Caco-2 (cell line): ENCODE data around the gene LSM14B. TPM values are rescaled to one million over a fixed set of nuclear protein-coding genes. Genes with fewer than 3 reads are reported as not detected.

Experiments used
- BruUV-seq: library from RNA; stranded (reverse); fragments of 400-500 nt; replicated peaks from 2 replicates; lab custom pipeline; 2021; lab: Mats Ljungman, UMichigan
- CTCF ChIA-PET: fragments of 300-600 bp; sonication (Branson Sonifier 250); formaldehyde crosslinking; loops from one replicate; lab custom pipeline; 2022; ENCODE audit warnings: antibody characterized with exemption; lab: Charles Lee
- POLR2A ChIA-PET: fragments of 300-600 bp; sonication (Branson Sonifier 250); formaldehyde crosslinking; loops from one replicate; lab custom pipeline; 2022; ENCODE audit warnings: antibody characterized with exemption; lab: Charles Lee
- DNase-seq, 2 experiments: peaks; one replicate each; pipeline versions ENCODE4 v3.0.0 to v3.0.0-alpha.2; 2020 to 2022
- H3K27me3 ChIP-seq: replicated peaks from 2 replicates; pipeline ENCODE4 v1.6.0; 2011; ENCODE audit warnings: low read length; ENCODE audit not compliant: control insufficient read depth, insufficient read depth
- H3K36me3 ChIP-seq: 2 replicates; pipeline ENCODE4 v1.5.1; 2011; ENCODE audit warnings: low read length; ENCODE audit not compliant: control insufficient read depth, insufficient read depth
- H3K4me1 ChIP-seq: fragments of 250-450 bp; sonication (Bioruptor Pico); 2 replicates; pipeline ENCODE4 v1.5.1; 2020; ENCODE audit warnings: mild to moderate bottlenecking
- H3K4me3 ChIP-seq: 2 replicates; pipeline ENCODE4 v1.5.1; 2011; ENCODE audit warnings: low read depth, mild to moderate bottlenecking, control low read depth, low read length
- H3K9me3 ChIP-seq: fragments of 250-450 bp; sonication (Bioruptor Pico); 2 replicates; pipeline ENCODE4 v1.5.1; 2020; ENCODE audit warnings: mild to moderate bottlenecking, moderate library complexity
- H3K27ac Mint-ChIP-seq: one replicate; pipeline ENCODE4 v1.8.0; 2022; ENCODE audit warnings: mixed read lengths; ENCODE audit not compliant: unreplicated experiment
- H3K27me3 Mint-ChIP-seq: one replicate; pipeline ENCODE4 v1.8.0; 2022; ENCODE audit warnings: mixed read lengths; ENCODE audit not compliant: insufficient read depth, unreplicated experiment
- H3K36me3 Mint-ChIP-seq: one replicate; pipeline ENCODE4 v1.8.0; 2022; ENCODE audit warnings: mild to moderate bottlenecking, mixed read lengths; ENCODE audit not compliant: insufficient read depth, unreplicated experiment
- H3K4me1 Mint-ChIP-seq: one replicate; pipeline ENCODE4 v1.8.0; 2022; ENCODE audit warnings: low read depth, mixed read lengths; ENCODE audit not compliant: unreplicated experiment
- H3K4me3 Mint-ChIP-seq: one replicate; pipeline ENCODE4 v1.8.0; 2022; ENCODE audit warnings: mild to moderate bottlenecking, moderate library complexity, mixed read lengths; ENCODE audit not compliant: unreplicated experiment
- H3K9me3 Mint-ChIP-seq: one replicate; pipeline ENCODE4 v1.8.0; 2022; ENCODE audit warnings: mixed read lengths; ENCODE audit not compliant: unreplicated experiment
- CTCF ChIP-seq, 2 experiments: fragments of 200-600 bp in 1 of 2; IDR thresholded peaks; 1 replicate in 1 of 2; 2 replicates in 1 of 2; pipeline versions ENCODE4 v1.5.1 to v1.8.0; 2011 to 2022; ENCODE audit warnings: antibody characterized with exemption in 1 of 2, control low read depth in 1 of 2, inconsistent platforms in 1 of 2, low read depth in 1 of 2, low read length in 1 of 2, mild to moderate bottlenecking in 1 of 2, moderate library complexity in 1 of 2; ENCODE audit not compliant: insufficient read depth in 1 of 2, severe bottlenecking in 1 of 2, unreplicated experiment in 1 of 2
- intact Hi-C: fragments of 100-400 bp; cut with micrococcal nuclease; formaldehyde crosslinking; loops from one replicate; pipeline ENCODE4 v1.10.0; 2022; ENCODE audit not compliant: unreplicated experiment
- total RNA-seq: library from RNA; stranded (reverse); gene quantifications from 2 replicates; pipeline ENCODE4 v1.2.3, GENCODE V29; 2022

LSM14B gene
- total RNA-seq, 1 experiment from 2014 or later: 154 TPM

- no TSS peak for BruUV-seq
- Mint-ChIP-seq H3K9me3 (no peaks in the 10 kb centered on the region), H3K4me1 (peaks cover 14% of the 10 kb centered on the region), H3K27me3 (no peaks in the 10 kb centered on the region), H3K4me3 (no peak overlapping the region), H3K27ac (no peak overlapping the region), H3K36me3 (peaks cover 70% of the 10 kb centered on the region)
- Histone ChIP-seq H3K9me3 (no peaks in the 10 kb centered on the region), H3K27me3 (no peaks in the 10 kb centered on the region), H3K4me3 (no peak overlapping the region), H3K4me1 (peaks cover 10% of the 10 kb centered on the region), H3K36me3 (0 out of 2 replicates have a peak, but pooled peaks cover 4% of the 10 kb centered on the region)
- ChIA-PET CTCF (no interaction called here), POLR2A (no interaction called here)
- TF ChIP-seq CTCF (IDR thresholded peaks at IDR 0.05; ENCODE audit: insufficient read depth in 1 of 2, low read depth in 1 of 2, low read length in 1 of 2, severe bottlenecking in 1 of 2, unreplicated experiment in 1 of 2): no peak
- intact Hi-C loops: no loop called here
- DNase-seq: no peak
Observed at GRCh38 chr20:62179162-62179504, 56.9 kb downstream of the LSM14B start.

GRCh38 chr20:62181808-62182207 lies 59.5 kb downstream of the LSM14B start:
- peaks cover 67% of the 10 kb centered on the region for H3K36me3 Mint-ChIP-seq
- H3K4me3 Mint-ChIP-seq: peak overlapping the region; percentile 96
- no peak for DNase-seq
- H3K4me1 Mint-ChIP-seq: peaks cover 23% of the 10 kb centered on the region
- peak overlapping the region; percentile 99 for H3K27ac Mint-ChIP-seq
- no peak for TF ChIP-seq CTCF (IDR thresholded peaks at IDR 0.05; ENCODE audit: insufficient read depth in 1 of 2, low read depth in 1 of 2, low read length in 1 of 2, severe bottlenecking in 1 of 2, unreplicated experiment in 1 of 2)
- BruUV-seq: TSS peak; percentile 86
- CTCF ChIA-PET: no interaction called here
- POLR2A ChIA-PET: no interaction called here
- intact Hi-C loops: loop anchor here (1.0 to 2.0 kb wide), 2 partner anchors 39 to 57 kb away; partner anchors contain the start of genes OSBPL2, PSMA7 and SS18L1
- H3K36me3 ChIP-seq: no peaks in the 10 kb centered on the region
- H3K4me3 ChIP-seq: peak overlapping the region; percentile 80
- no peaks in the 10 kb centered on the region for H3K27me3 Mint-ChIP-seq
- H3K9me3 ChIP-seq: no peaks in the 10 kb centered on the region
- no peaks in the 10 kb centered on the region for H3K27me3 ChIP-seq
- H3K9me3 Mint-ChIP-seq: no peaks in the 10 kb centered on the region
- H3K4me1 ChIP-seq: peaks cover 13% of the 10 kb centered on the region

GRCh38 chr20:62182469-62183425 lies 60.5 kb downstream of the LSM14B start, which contains the start of gene MTG2:
TSS of gene MTG2 (plus strand) at chr20:62183028. CDS start at chr20:62193421, 10,393 bp downstream.
- Mint-ChIP-seq H3K9me3 (no peaks in the 10 kb centered on the region), H3K36me3 (peaks cover 62% of the 10 kb centered on the region), H3K27ac (peak within 1 kb of the TSS; percentile 99), H3K4me1 (peaks cover 30% of the 10 kb centered on the region), H3K4me3 (peak within 1 kb of the TSS; percentile 96), H3K27me3 (no peaks in the 10 kb centered on the region)
- Histone ChIP-seq H3K4me1 (peaks cover 23% of the 10 kb centered on the region), H3K4me3 (peak within 1 kb of the TSS; percentile 80), H3K9me3 (no peaks in the 10 kb centered on the region), H3K36me3 (no peaks in the 10 kb centered on the region), H3K27me3 (no peaks in the 10 kb centered on the region)
- POLR2A ChIA-PET: interaction anchor here (0.7 kb wide), 1 partner anchor 116 kb away, joined by 3 read pairs; no protein-coding TSS in a partner anchor
- peak; percentile 100 for DNase-seq
- intact Hi-C loops: loop anchor here (1.0 to 2.0 kb wide), 2 partner anchors 39 to 56 kb away; partner anchors contain the start of genes OSBPL2, PSMA7 and SS18L1
- CTCF ChIA-PET: interaction anchor here (0.9 kb wide), 1 partner anchor 56 kb away, joined by 3 read pairs; the partner anchor contains the start of gene OSBPL2
- no TSS peak for BruUV-seq
- no peak for TF ChIP-seq CTCF (IDR thresholded peaks at IDR 0.05; ENCODE audit: insufficient read depth in 1 of 2, low read depth in 1 of 2, low read length in 1 of 2, severe bottlenecking in 1 of 2, unreplicated experiment in 1 of 2)
